Neural cell (in vitro differentiated cells): ENCODE results near the gene GPR183. TPM values are rescaled to one million over a fixed set of nuclear protein-coding genes. Genes with fewer than 3 reads are reported as not detected.

Experiments
- H2AFZ ChIP-seq: fragments of 200-600, 300-800 bp; sonication (generic), shearing (Covaris generic); 2 replicates; pipeline ENCODE4 v1.6.0; 2014; ENCODE audit warnings: low read depth, mild to moderate bottlenecking, antibody characterized with exemption, low read length, moderate library complexity
- H3F3A ChIP-seq: fragments of 200-600 bp; shearing (Covaris generic); 2 replicates; pipeline ENCODE4 v1.6.1; 2016; ENCODE audit warnings: mild to moderate bottlenecking, moderate library complexity, mixed read lengths, antibody characterized with exemption, low read length; ENCODE audit not compliant: insufficient read depth, poor library complexity, severe bottlenecking
- H3K27ac ChIP-seq: fragments of 200-600, 300-800 bp; sonication (generic), shearing (Covaris generic); 2 replicates; pipeline ENCODE4 v1.5.1; 2014; ENCODE audit warnings: mild to moderate bottlenecking, low read length, moderate library complexity
- H3K27me3 ChIP-seq: fragments of 300-800, 200-600 bp; sonication (generic), shearing (Covaris generic); 2 replicates; pipeline ENCODE4 v1.6.0; 2014; ENCODE audit warnings: mild to moderate bottlenecking, low read depth, low read length, moderate library complexity; ENCODE audit not compliant: insufficient read depth
- H3K36me3 ChIP-seq: fragments of 300-800, 200-600 bp; sonication (generic), shearing (Covaris generic); 2 replicates; pipeline ENCODE4 v1.5.1; 2014; ENCODE audit warnings: mild to moderate bottlenecking, antibody characterized with exemption, low read length, moderate library complexity; ENCODE audit not compliant: insufficient read depth
- H3K4me2 ChIP-seq: fragments of 300-800, 200-600 bp; sonication (generic), shearing (Covaris generic); 2 replicates; pipeline ENCODE4 v1.6.0; 2014; ENCODE audit warnings: mild to moderate bottlenecking, low read length
- H3K4me3 ChIP-seq: fragments of 300-800, 200-600 bp; sonication (generic), shearing (Covaris generic); 2 replicates; pipeline ENCODE4 v1.5.1; 2014; ENCODE audit warnings: mild to moderate bottlenecking, low read length, moderate library complexity
- H3K79me2 ChIP-seq: fragments of 200-600 bp; shearing (Covaris generic); replicated peaks from 2 replicates; pipeline ENCODE4 v1.6.0; 2014; ENCODE audit warnings: mild to moderate bottlenecking, low read length, moderate library complexity; ENCODE audit not compliant: insufficient read depth
- H3K9ac ChIP-seq: fragments of 300-800, 200-600 bp; sonication (generic), shearing (Covaris generic); 2 replicates; pipeline ENCODE4 v1.6.1; 2016; ENCODE audit warnings: mild to moderate bottlenecking, low read length, mixed read lengths
- H3K9me2 ChIP-seq: fragments of 200-600 bp; shearing (Covaris generic); 2 replicates; pipeline ENCODE4 v1.6.1; 2016; ENCODE audit warnings: mild to moderate bottlenecking, low read length, mixed read lengths; ENCODE audit not compliant: insufficient read depth
- H3K9me3 ChIP-seq: fragments of 200-600, 300-800 bp; sonication (generic), shearing (Covaris generic); 2 replicates; pipeline ENCODE4 v1.6.1; 2016; ENCODE audit warnings: mild to moderate bottlenecking, mixed run types, low read length, moderate library complexity, mixed read lengths
- H4K20me1 ChIP-seq: fragments of 200-600 bp; shearing (Covaris generic); 2 replicates; pipeline ENCODE4 v1.6.1; 2016; ENCODE audit warnings: mild to moderate bottlenecking, mixed run types; ENCODE audit not compliant: insufficient read depth
- CTCF ChIP-seq: fragments of 450-650 bp; IDR thresholded peaks from 2 replicates; pipeline ENCODE4 v1.5.1; 2014; ENCODE audit warnings: antibody characterized with exemption, mild to moderate bottlenecking, moderate library complexity; ENCODE audit not compliant: poor library complexity, severe bottlenecking
- EP300 ChIP-seq: fragments of 450-650 bp; conservative IDR thresholded peaks from 2 replicates; pipeline ENCODE4 v1.6.1; 2014; ENCODE audit warnings: antibody characterized with exemption, mild to moderate bottlenecking, moderate library complexity; ENCODE audit not compliant: poor library complexity, severe bottlenecking
- EZH2 ChIP-seq: fragments of 200-600, 300-800 bp; shearing (Covaris generic), sonication (generic); IDR thresholded peaks from 2 replicates; pipeline ENCODE4 v1.6.1; 2014; ENCODE audit warnings: antibody characterized with exemption, low read length, borderline replicate concordance, mild to moderate bottlenecking; ENCODE audit not compliant: insufficient read depth, poor library complexity, severe bottlenecking
- MXI1 ChIP-seq: fragments of 450-650 bp; conservative IDR thresholded peaks from 2 replicates; pipeline ENCODE4 v1.6.1; 2014; ENCODE audit warnings: antibody characterized with exemption, mild to moderate bottlenecking; ENCODE audit not compliant: poor library complexity, severe bottlenecking
- POLR2AphosphoS5 ChIP-seq: IDR thresholded peaks from 2 replicates; pipeline ENCODE4 v1.6.1; 2012
- RAD21 ChIP-seq: fragments of 450-650 bp; conservative IDR thresholded peaks from 2 replicates; pipeline ENCODE4 v1.6.1; 2014; ENCODE audit warnings: antibody characterized with exemption, mild to moderate bottlenecking, moderate library complexity
- REST ChIP-seq: IDR thresholded peaks from 2 replicates; pipeline ENCODE4 v1.6.1; 2012; ENCODE audit warnings: borderline replicate concordance
- SMC3 ChIP-seq: fragments of 450-650 bp; conservative IDR thresholded peaks from 2 replicates; pipeline ENCODE4 v1.6.1; 2014; ENCODE audit warnings: antibody characterized with exemption, mild to moderate bottlenecking, moderate library complexity; ENCODE audit not compliant: poor library complexity
- TAF1 ChIP-seq: IDR thresholded peaks from 2 replicates; pipeline ENCODE4 v1.6.1; 2012; ENCODE audit warnings: low read depth
- polyA plus RNA-seq: library from polyadenylated mRNA; depleted of rRNA; stranded (reverse); fragments of >200 nt; gene quantifications from 2 replicates; pipeline ENCODE4 v1.2.3, GENCODE V29; 2014

The GPR183 gene
- polyA plus RNA-seq, 1 donor from 2014 or later, result not detected

DNA sequence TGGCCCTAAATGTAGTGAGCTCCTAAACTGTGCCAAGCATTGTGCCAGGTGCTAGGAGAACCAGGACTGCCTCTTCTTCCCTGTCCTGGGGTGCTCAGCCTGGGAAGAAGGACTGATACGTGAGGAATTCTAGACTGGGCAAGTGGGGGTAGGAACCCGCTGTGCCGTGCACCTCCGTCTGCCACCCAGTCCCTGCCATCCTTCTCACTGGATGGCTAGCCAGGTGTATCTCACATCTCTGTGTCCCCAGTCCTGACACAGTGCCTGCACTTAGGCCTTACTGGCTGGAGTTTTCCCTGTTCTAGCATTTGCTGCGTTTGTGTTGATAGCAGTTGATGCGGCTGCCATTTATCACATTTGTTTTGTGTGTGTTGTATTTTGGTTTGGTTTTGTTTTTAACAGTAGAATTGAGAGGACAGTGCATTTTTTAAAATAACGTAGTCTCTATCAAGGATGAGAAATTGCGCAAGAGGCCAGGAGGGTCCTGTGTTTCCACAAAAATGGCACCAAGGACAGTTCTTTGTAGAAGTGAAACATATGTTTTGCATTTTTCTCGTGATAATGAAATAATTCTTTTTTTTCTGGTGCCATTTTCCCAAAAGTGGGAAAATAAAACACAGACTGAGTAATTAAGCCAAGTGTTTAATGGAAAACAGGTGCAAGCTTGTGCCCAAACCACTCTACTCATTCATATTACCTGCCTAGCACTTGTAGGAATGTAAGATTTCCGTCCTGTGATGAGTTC is 4.7 kb upstream of the GPR183 start:
- Histone ChIP-seq H3K36me3 (no peaks in the 10 kb centered on the region), H4K20me1 (no peaks in the 10 kb centered on the region), H3K4me3 (no peak overlapping the region), H2AFZ (no peak overlapping the region), H3K9me2 (no peaks in the 10 kb centered on the region), H3K27me3 (no peaks in the 10 kb centered on the region), H3K4me2 (no peak overlapping the region), H3K27ac (no peak overlapping the region), H3K9ac (no peak overlapping the region), H3F3A (no peaks in the 10 kb centered on the region), H3K79me2 (no peaks in the 10 kb centered on the region), H3K9me3 (no peaks in the 10 kb centered on the region)
- TF ChIP-seq EZH2 (no peak), EP300 (no peak), CTCF (no peak), SMC3 (no peak), TAF1 (no peak), RAD21 (no peak), MXI1 (no peak), REST (no peak), POLR2AphosphoS5 (no peak)

GRCh38 chr13:99311137-99311536 is 3.9 kb upstream of the GPR183 start:
- no peaks in the 10 kb centered on the region for H3K27me3 ChIP-seq
- H3K9me3 ChIP-seq, result no peaks in the 10 kb centered on the region
- no peak overlapping the region for H2AFZ ChIP-seq
- TF ChIP-seq EP300, result no peak
- TF ChIP-seq RAD21, result no peak
- TF ChIP-seq POLR2AphosphoS5, result no peak
- no peak for TF ChIP-seq TAF1
- TF ChIP-seq EZH2, result no peak
- no peak for TF ChIP-seq MXI1
- no peak for TF ChIP-seq REST
- no peak for TF ChIP-seq SMC3
- TF ChIP-seq CTCF, result no peak
- no peaks in the 10 kb centered on the region for H3F3A ChIP-seq
- no peaks in the 10 kb centered on the region for H4K20me1 ChIP-seq
- no peaks in the 10 kb centered on the region for H3K79me2 ChIP-seq
- no peaks in the 10 kb centered on the region for H3K9me2 ChIP-seq
- no peak overlapping the region for H3K27ac ChIP-seq
- H3K4me2 ChIP-seq, result no peak overlapping the region
- H3K4me3 ChIP-seq, result no peak overlapping the region
- no peak overlapping the region for H3K9ac ChIP-seq
- H3K36me3 ChIP-seq, result no peaks in the 10 kb centered on the region
